ENCODE data around the gene KIF26B.

Gene KIF26B

GRCh38 chr1:245173446-245174211 lies 18.8 kb downstream of the KIF26B start:
- no peak for DNase-seq

GRCh38 chr1:245177071-245177900 lies 22.5 kb downstream of the KIF26B start:
- no peak for DNase-seq

GRCh38 chr1:245179706-245180105 lies 24.9 kb downstream of the KIF26B start:
- DNase-seq, result no peak

- DNase-seq, result no peak
These were observed 25.8 kb downstream of the KIF26B start for GRCh38 chr1:245180496-245181157.

GRCh38 chr1:245181158-245181517 lies 26.4 kb downstream of the KIF26B start:
- DNase-seq, result no peak

GRCh38 chr1:245182028-245182427 lies 27.2 kb downstream of the KIF26B start:
- DNase-seq, result no peak

- DNase-seq, result no peak
These were observed 28.6 kb downstream of the KIF26B start for GRCh38 chr1:245183429-245183828.

GRCh38 chr1:245184779-245185178 lies 30.0 kb downstream of the KIF26B start:
- DNase-seq, result no peak

- no peak for DNase-seq
These were observed 33.6 kb downstream of the KIF26B start for GRCh38 chr1:245188403-245188802.

GRCh38 chr1:245195398-245195797 lies 40.6 kb downstream of the KIF26B start:
- no peak for DNase-seq

GRCh38 chr1:245197121-245197520 lies 42.3 kb downstream of the KIF26B start:
- no peak for DNase-seq

- no peak for DNase-seq
These were observed 43.2 kb downstream of the KIF26B start for GRCh38 chr1:245197911-245198379.

- no peak for DNase-seq
These were observed 44.1 kb downstream of the KIF26B start for GRCh38 chr1:245198748-245199516.

GRCh38 chr1:245200146-245200545 lies 45.4 kb downstream of the KIF26B start:
- no peak for DNase-seq

- DNase-seq, result no peak
These were observed 46.4 kb downstream of the KIF26B start for GRCh38 chr1:245201201-245201600.

- no peak for DNase-seq
These were observed 47.0 kb downstream of the KIF26B start for GRCh38 chr1:245201827-245202226.

- DNase-seq, result no peak
These were observed 50.6 kb downstream of the KIF26B start for GRCh38 chr1:245205396-245205795.

- no peak for DNase-seq
These were observed 51.1 kb downstream of the KIF26B start for GRCh38 chr1:245205864-245206263.

GRCh38 chr1:245207056-245207638 lies 52.4 kb downstream of the KIF26B start:
- no peak for DNase-seq

GRCh38 chr1:245207801-245208200 lies 53.0 kb downstream of the KIF26B start:
- DNase-seq, result no peak

GRCh38 chr1:245209658-245210435 lies 55.1 kb downstream of the KIF26B start:
- DNase-seq, result no peak

Measured in T-helper 2 cell (primary cell).